ENCODE results near the gene LNX1.

- no peak for TF ChIP-seq POLR2A (IDR thresholded peaks at IDR 0.05; ENCODE audit: borderline replicate concordance, extremely low read depth, insufficient read depth, insufficient read length)
- TF ChIP-seq, protein P1, sequence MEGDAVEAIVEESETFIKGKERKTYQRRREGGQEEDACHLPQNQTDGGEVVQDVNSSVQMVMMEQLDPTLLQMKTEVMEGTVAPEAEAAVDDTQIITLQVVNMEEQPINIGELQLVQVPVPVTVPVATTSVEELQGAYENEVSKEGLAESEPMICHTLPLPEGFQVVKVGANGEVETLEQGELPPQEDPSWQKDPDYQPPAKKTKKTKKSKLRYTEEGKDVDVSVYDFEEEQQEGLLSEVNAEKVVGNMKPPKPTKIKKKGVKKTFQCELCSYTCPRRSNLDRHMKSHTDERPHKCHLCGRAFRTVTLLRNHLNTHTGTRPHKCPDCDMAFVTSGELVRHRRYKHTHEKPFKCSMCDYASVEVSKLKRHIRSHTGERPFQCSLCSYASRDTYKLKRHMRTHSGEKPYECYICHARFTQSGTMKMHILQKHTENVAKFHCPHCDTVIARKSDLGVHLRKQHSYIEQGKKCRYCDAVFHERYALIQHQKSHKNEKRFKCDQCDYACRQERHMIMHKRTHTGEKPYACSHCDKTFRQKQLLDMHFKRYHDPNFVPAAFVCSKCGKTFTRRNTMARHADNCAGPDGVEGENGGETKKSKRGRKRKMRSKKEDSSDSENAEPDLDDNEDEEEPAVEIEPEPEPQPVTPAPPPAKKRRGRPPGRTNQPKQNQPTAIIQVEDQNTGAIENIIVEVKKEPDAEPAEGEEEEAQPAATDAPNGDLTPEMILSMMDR (IDR thresholded peaks at IDR 0.05 in 2 of 3, conservative IDR thresholded peaks at IDR 0.05 in 1 of 3; ENCODE audit: borderline replicate concordance in 1 of 3, insufficient read depth in 1 of 3, low read depth in 2 of 3, low read length in 2 of 3): no peak
- TF ChIP-seq SIN3A (IDR thresholded peaks at IDR 0.05; ENCODE audit: low read depth): no peak
- TF ChIP-seq SRF (IDR thresholded peaks at IDR 0.05; ENCODE audit: low read depth): no peak
- no peak for TF ChIP-seq EZH2 (IDR thresholded peaks at IDR 0.05)
- no peak for TF ChIP-seq RAD21 (IDR thresholded peaks at IDR 0.05; ENCODE audit: low read depth)
- TF ChIP-seq TCF7L2 (IDR thresholded peaks at IDR 0.05; ENCODE audit: borderline replicate concordance, extremely low read depth, insufficient read depth, insufficient read length): no peak
- TF ChIP-seq, protein P2, sequence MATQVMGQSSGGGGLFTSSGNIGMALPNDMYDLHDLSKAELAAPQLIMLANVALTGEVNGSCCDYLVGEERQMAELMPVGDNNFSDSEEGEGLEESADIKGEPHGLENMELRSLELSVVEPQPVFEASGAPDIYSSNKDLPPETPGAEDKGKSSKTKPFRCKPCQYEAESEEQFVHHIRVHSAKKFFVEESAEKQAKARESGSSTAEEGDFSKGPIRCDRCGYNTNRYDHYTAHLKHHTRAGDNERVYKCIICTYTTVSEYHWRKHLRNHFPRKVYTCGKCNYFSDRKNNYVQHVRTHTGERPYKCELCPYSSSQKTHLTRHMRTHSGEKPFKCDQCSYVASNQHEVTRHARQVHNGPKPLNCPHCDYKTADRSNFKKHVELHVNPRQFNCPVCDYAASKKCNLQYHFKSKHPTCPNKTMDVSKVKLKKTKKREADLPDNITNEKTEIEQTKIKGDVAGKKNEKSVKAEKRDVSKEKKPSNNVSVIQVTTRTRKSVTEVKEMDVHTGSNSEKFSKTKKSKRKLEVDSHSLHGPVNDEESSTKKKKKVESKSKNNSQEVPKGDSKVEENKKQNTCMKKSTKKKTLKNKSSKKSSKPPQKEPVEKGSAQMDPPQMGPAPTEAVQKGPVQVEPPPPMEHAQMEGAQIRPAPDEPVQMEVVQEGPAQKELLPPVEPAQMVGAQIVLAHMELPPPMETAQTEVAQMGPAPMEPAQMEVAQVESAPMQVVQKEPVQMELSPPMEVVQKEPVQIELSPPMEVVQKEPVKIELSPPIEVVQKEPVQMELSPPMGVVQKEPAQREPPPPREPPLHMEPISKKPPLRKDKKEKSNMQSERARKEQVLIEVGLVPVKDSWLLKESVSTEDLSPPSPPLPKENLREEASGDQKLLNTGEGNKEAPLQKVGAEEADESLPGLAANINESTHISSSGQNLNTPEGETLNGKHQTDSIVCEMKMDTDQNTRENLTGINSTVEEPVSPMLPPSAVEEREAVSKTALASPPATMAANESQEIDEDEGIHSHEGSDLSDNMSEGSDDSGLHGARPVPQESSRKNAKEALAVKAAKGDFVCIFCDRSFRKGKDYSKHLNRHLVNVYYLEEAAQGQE (IDR thresholded peaks at IDR 0.05; ENCODE audit: low read depth): no peak
- TF ChIP-seq SP1 (IDR thresholded peaks at IDR 0.05; ENCODE audit: low read depth): no peak
- TF ChIP-seq FOSL1 (IDR thresholded peaks at IDR 0.05; ENCODE audit: low read depth): no peak
- no peak for TF ChIP-seq EZH2phosphoT487 (IDR thresholded peaks at IDR 0.05; ENCODE audit: borderline replicate concordance)
Observed at GRCh38 chr4:53590187-53590586, 1.1 kb downstream of the LNX1 start.

Measured in HCT116 (cell line).